ENCODE data around the gene TAMALIN. TPM values are rescaled to one million over a fixed set of nuclear protein-coding genes. Genes with fewer than 3 reads are reported as not detected.

Gene TAMALIN
- total RNA-seq, 1 donor: 4.7 TPM

- H3K36me3 ChIP-seq (ENCODE audit: insufficient read depth, low read length): no peaks in the 10 kb centered on the region
- TF ChIP-seq CTCF (IDR thresholded peaks at IDR 0.05; ENCODE audit: extremely low read depth, low read depth, low read length): no peak
- peak; percentile 69 for DNase-seq (ENCODE audit: insufficient read length, low spot score, missing footprints)
- no peak overlapping the region for H3K4me3 ChIP-seq (ENCODE audit: insufficient read depth, low read length)
- no peak overlapping the region for H3K27ac ChIP-seq (ENCODE audit: low read depth, low read length)
- no peaks in the 10 kb centered on the region for H4K20me1 ChIP-seq (ENCODE audit: insufficient read depth, low read length)
- H3K9me3 ChIP-seq (ENCODE audit: low read depth, low read length): no peaks in the 10 kb centered on the region
- H2AFZ ChIP-seq (ENCODE audit: low read length): no peak overlapping the region
- no peaks in the 10 kb centered on the region for H3K79me2 ChIP-seq (ENCODE audit: insufficient read depth, low read length)
- H3K4me2 ChIP-seq (ENCODE audit: insufficient read depth, low read length): no peak overlapping the region
- peaks cover 4% of the 10 kb centered on the region for H3K4me1 ChIP-seq (ENCODE audit: insufficient read depth, low read length)
- peaks cover 10% of the 10 kb centered on the region for H3K27me3 ChIP-seq (ENCODE audit: insufficient read depth, low read length)
Measured at GRCh38 chr12:52019113-52019770, 12.5 kb downstream of the TAMALIN start.

GRCh38 chr12:52020539-52021336, 14.0 kb downstream of the TAMALIN start:
- no peaks in the 10 kb centered on the region for H3K9me3 ChIP-seq (ENCODE audit: low read depth, low read length)
- H3K4me2 ChIP-seq (ENCODE audit: insufficient read depth, low read length): no peak overlapping the region
- peaks cover 10% of the 10 kb centered on the region for H3K27me3 ChIP-seq (ENCODE audit: insufficient read depth, low read length)
- peak; percentile 71 for TF ChIP-seq CTCF (IDR thresholded peaks at IDR 0.05; ENCODE audit: extremely low read depth, low read depth, low read length)
- H3K27ac ChIP-seq (ENCODE audit: low read depth, low read length): no peak overlapping the region
- peak; percentile 95 for DNase-seq (ENCODE audit: insufficient read length, low spot score, missing footprints)
- no peaks in the 10 kb centered on the region for H4K20me1 ChIP-seq (ENCODE audit: insufficient read depth, low read length)
- H2AFZ ChIP-seq (ENCODE audit: low read length): no peak overlapping the region
- H3K4me3 ChIP-seq (ENCODE audit: insufficient read depth, low read length): no peak overlapping the region
- H3K79me2 ChIP-seq (ENCODE audit: insufficient read depth, low read length): no peaks in the 10 kb centered on the region
- peaks cover 4% of the 10 kb centered on the region for H3K4me1 ChIP-seq (ENCODE audit: insufficient read depth, low read length)
- no peaks in the 10 kb centered on the region for H3K36me3 ChIP-seq (ENCODE audit: insufficient read depth, low read length)

- Histone ChIP-seq H3K27ac (ENCODE audit: low read depth, low read length) (no peak overlapping the region), H3K27me3 (ENCODE audit: insufficient read depth, low read length) (peaks cover 10% of the 10 kb centered on the region), H3K9me3 (ENCODE audit: low read depth, low read length) (no peaks in the 10 kb centered on the region), H3K79me2 (ENCODE audit: insufficient read depth, low read length) (no peaks in the 10 kb centered on the region), H3K4me3 (ENCODE audit: insufficient read depth, low read length) (peak overlapping the region; percentile 72), H3K4me1 (ENCODE audit: insufficient read depth, low read length) (peaks cover 9% of the 10 kb centered on the region), H4K20me1 (ENCODE audit: insufficient read depth, low read length) (no peaks in the 10 kb centered on the region), H3K4me2 (ENCODE audit: insufficient read depth, low read length) (peak overlapping the region; percentile 90), H3K36me3 (ENCODE audit: insufficient read depth, low read length) (no peaks in the 10 kb centered on the region), H2AFZ (ENCODE audit: low read length) (no peak overlapping the region)
- peak; percentile 88 for DNase-seq (ENCODE audit: insufficient read length, low spot score, missing footprints)
- TF ChIP-seq CTCF (IDR thresholded peaks at IDR 0.05; ENCODE audit: extremely low read depth, low read depth, low read length): no peak
Measured at GRCh38 chr12:52022841-52023181, 16.1 kb downstream of the TAMALIN start.

Measured in osteoblast (primary cell).